Mucosa of rectum (tissue), 2 donors: ENCODE measurements around the gene PIGV.
A peak's percentile ranks its signal among the peaks of the same experiment; 100 is the strongest.
"Not testable (repeated sequence)": the region's sequence is repeated elsewhere in the genome, so short reads cannot be mapped to it uniquely, and the experiment has no call there.

Experiments used
- H3K27ac ChIP-seq, 2 donors: one replicate each; pipeline ENCODE4 v1.7.0; 2013; ENCODE audit warnings: inconsistent platforms in 2 of 2, low read depth in 2 of 2, low read length in 2 of 2
- H3K27me3 ChIP-seq, 2 donors: one replicate each; pipeline ENCODE4 v1.7.0; 2013; ENCODE audit warnings: low read length in 2 of 2; ENCODE audit not compliant: control insufficient read depth in 2 of 2, insufficient read depth in 2 of 2
- H3K36me3 ChIP-seq, 2 donors: one replicate each; pipeline ENCODE4 v1.7.0; 2013; ENCODE audit warnings: low read length in 2 of 2; ENCODE audit not compliant: control insufficient read depth in 2 of 2, insufficient read depth in 2 of 2
- H3K4me1 ChIP-seq, 2 donors: one replicate each; pipeline ENCODE4 v1.7.0; 2013; ENCODE audit warnings: low read length in 2 of 2, mild to moderate bottlenecking in 1 of 2; ENCODE audit not compliant: control insufficient read depth in 2 of 2, insufficient read depth in 2 of 2
- H3K4me3 ChIP-seq, 2 donors: one replicate each; pipeline ENCODE4 v1.7.0; 2013; ENCODE audit warnings: low read length in 2 of 2
- H3K9ac ChIP-seq, 2 donors: one replicate each; pipeline ENCODE4 v1.7.0; 2013; ENCODE audit warnings: low read length in 2 of 2, low read depth in 1 of 2, mild to moderate bottlenecking in 1 of 2
- H3K9me3 ChIP-seq, 2 donors: one replicate each; pipeline ENCODE4 v1.7.0; 2013; ENCODE audit warnings: low read length in 2 of 2; ENCODE audit not compliant: control insufficient read depth in 2 of 2
- donor health status: healthy.
- donor health status: Normal muscosa, but diverticular disease.

PIGV gene

GRCh38 chr1:26839339-26839722 is 51.6 kb downstream of the PIGV start:
- Histone ChIP-seq H3K27ac (peak overlapping the region in 1 of 2 donors; percentile 20), H3K4me3 (no peak overlapping the region), H3K9ac (no peak overlapping the region), H3K36me3 (peaks cover 16 to 46% of the 10 kb centered on the region in 2 donors), H3K27me3 (no peaks in the 10 kb centered on the region), H3K4me1 (peaks cover 3% of the 10 kb centered on the region in 2 donors), H3K9me3 (no peaks in the 10 kb centered on the region)

DNA sequence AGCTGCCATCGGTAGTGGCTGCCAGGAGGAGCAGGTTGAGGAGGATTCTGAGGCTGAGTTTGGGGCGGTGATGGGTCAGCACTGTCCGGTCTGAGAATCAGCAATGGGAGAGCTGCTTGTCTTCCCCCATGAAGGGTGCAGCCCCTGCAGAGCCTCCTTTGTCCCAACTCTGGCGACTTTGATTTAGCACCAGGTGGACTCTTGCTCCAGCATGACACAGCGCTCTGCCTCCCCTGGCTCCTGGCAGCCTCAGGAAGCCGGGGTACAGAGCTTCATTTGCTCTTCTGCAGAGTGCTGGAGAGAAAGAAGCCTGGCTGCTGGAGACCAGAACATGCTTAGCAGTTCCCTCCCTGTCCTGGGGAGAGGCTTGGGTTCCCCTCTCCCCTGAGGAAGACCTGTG is 52.0 kb downstream of the PIGV start:
- Histone ChIP-seq H3K4me1 (no peaks in the 10 kb centered on the region), H3K9me3 (no peaks in the 10 kb centered on the region), H3K27me3 (no peaks in the 10 kb centered on the region), H3K4me3 (no peak overlapping the region), H3K27ac (peak overlapping the region in 1 of 2 donors; percentile 20), H3K9ac (no peak overlapping the region), H3K36me3 (peaks cover 12 to 45% of the 10 kb centered on the region in 2 donors)

DNA sequence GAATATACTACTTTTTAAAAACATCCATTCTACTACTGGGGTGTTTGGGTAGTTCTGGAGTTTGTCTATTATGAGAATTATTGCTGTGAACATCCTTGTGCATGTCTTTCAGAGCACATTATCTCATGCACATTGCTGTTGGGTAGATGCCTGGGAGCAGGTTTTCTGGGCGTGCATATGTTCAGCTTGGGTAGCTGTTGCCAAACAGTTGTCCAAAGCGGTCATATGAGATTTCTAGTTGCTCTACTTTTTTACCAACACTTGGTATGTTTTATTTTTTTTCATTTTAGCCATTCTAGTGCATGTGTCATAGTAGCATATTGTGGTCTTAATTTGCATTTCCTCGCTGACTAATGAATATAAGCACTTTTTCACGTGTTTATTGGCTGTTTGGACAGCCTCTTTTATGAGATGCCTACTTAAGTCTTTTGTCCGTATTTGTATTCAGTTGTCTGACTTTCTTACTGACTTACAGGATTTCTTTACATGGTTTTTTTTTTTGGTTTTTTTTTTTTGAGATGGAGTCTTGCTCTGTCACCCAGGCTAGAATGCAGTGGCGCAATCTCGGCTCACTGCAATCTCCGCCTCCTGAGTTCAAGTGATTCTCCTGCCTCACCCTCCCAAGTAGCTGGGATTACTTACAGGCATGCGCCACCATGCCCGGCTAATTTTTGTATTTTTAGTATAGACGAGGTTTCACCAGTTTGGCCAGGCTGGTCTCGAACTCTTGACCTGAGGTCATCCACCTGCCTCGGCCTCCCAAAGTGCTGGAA is 56.9 kb downstream of the PIGV start:
- Histone ChIP-seq H3K9ac (no peak overlapping the region), H3K36me3 (peaks cover 6 to 46% of the 10 kb centered on the region in 2 donors), H3K4me1 (peaks cover 17 to 18% of the 10 kb centered on the region in 2 donors), H3K9me3 (no peaks in the 10 kb centered on the region), H3K4me3 (no peak overlapping the region), H3K27me3 (no peaks in the 10 kb centered on the region), H3K27ac (no peak overlapping the region)

DNA sequence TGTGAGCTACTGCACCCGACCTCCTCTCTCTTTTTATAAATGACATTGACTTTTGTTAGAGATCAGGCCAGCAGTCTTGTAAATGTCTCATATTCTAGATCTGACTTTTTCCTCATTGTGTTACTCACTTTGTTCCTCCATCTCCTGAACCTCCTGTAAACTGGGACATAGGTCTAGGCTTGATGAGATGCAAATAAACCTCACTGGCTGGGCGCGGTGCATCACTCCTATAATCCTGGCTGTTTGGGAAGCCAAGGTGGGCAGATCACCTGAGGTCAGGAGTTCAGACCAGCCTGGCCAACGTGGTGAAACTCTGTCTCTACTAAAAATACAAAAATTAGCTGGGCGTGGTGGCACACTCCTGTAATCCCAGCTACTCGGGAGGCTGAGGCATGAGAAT is 60.1 kb downstream of the PIGV start:
- not testable (repeated sequence) for H3K27me3 ChIP-seq, H3K4me3 ChIP-seq, H3K9me3 ChIP-seq
- H3K9ac ChIP-seq: peak overlapping the region in 1 of 2 donors; percentile 63
- H3K27ac ChIP-seq: peak overlapping the region; percentile 83 to 85
- H3K4me1 ChIP-seq: peaks cover 30% of the 10 kb centered on the region in 2 donors
- H3K36me3 ChIP-seq: peaks cover 27 to 62% of the 10 kb centered on the region in 2 donors
